ENCODE data around the gene ZNF212. TPM values are rescaled to one million over a fixed set of nuclear protein-coding genes. Genes with fewer than 3 reads are reported as not detected.
"Not testable (repeated sequence)": the region's sequence is repeated elsewhere in the genome, so short reads cannot be mapped to it uniquely, and the experiment has no call there.

ZNF212 gene
- polyA plus RNA-seq, 12 donors, result 7.4 to 11.3 (median 9.3) TPM; not detected in 1

DNA sequence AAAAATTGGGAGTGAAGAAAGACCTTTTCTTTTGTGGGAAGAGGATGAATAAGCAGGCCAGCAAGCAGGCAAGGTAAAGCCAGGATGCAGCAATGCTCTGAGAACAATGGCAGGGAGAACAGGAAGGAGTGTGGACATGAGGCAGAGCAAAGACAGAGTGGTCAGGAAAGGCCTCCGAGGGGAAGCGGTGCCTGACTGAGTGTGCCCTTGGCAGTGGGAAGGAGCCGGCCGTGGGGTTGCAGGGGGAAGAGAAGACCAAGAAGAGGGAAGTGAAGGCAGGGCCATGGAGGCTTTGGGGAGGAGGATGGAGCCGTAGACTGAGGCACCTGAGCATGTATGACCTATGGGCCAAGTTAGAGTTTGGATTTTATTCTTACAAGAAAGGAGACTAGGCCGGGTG, 21.9 kb upstream of the ZNF212 start:
- DNase-seq, result no peak

DNA sequence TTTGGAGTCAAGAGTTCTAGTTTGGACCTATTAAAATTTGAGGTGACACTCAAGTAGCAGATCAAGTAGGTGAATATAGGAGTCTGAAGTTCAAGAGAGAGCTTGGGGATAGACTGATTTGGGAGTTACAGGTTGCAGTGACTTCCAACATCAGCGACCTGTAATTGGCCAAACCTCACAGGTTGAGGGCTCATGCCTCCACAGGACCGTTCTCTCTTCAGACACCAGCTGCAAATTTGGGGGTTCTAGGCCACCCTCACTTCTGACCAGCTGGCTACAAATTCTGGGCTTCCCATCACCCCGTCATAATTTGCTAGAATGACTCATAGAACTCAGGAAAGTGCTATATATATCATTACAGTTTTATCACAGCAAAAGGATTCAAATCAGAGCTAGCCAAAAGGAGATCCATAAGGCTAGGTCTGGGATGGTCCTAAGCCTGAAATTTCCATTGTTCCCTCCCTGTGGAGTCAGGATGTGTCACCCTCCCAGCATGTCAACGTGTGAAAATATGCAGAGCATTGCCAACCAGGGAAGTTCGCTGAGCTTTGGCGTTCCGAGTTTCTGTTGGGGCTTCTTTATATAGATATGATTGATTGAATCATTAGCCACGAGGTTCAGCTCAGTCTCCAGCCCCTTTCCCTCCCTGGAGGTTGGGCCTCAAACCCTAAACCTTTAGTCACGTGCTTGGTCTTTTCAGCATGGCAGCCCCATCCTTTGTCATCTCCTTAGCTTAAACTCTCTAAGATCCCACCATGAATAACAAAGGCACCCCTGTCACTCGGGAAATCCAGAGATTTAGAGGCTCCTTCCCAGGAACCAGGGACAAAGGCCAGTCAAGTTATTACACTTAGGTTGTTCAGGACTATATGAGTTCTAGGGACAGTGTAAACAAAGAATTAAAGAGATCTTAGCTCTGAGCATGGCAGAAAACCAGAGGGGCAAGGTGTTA, 20.7 kb upstream of the ZNF212 start:
- no peak for DNase-seq

DNA sequence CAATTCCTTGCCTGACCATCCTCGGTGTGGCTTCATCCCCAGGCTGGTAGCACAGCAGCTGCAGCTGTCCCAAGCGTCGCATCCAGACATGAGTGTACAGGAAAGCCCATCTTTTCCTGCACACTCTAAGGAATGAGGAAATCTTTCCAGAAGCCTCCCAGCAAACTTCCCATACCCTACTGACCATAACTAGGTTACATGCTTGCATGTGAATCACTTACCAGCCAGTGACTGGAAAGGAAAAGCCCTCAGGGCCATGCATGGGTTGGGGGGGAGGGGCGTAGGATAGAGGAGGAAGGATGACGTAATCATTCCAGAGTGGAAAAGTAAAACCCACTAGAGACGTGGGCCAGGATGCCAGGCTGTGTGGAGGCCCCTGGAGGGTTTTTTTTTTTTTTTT, 18.9 kb upstream of the ZNF212 start:
- no peak for DNase-seq

DNA sequence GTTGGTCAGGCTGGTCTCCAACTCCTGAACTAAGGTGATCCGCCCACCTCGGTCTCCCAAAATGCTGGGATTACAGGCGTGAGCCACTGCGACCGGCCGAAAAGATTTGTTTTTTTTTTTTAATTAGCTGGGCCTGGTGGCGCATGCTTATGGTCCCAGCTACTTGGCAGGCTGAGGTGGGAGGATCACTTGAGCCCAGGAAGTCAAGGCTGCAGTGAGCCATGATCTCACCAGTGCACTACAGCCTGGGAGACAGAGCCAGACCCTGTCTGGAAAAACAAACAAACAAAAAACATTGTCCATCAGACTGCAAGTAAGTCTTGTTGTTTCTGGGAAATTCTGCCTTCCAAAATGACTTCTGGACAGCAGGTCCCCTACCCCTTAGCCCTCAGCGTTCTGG, 16.3 kb upstream of the ZNF212 start:
- no peak for DNase-seq

- no peak for DNase-seq
Measured at GRCh38 chr7:149223761-149224160, 15.7 kb upstream of the ZNF212 start.

DNA sequence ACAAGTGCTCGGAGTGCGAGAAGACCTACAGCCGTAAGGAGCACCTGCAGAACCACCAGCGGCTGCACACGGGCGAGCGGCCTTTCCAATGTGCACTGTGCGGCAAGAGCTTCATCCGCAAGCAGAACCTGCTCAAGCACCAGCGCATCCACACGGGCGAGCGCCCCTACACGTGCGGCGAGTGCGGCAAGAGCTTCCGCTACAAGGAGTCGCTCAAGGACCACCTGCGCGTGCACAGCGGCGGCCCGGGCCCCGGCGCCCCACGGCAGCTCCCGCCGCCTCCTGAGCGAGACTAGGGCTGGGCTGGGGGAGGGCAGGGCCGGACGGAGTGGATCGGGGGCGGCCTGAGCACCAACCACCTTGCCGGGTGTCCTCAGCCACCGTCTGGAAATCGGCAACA, 15.1 kb upstream of the ZNF212 start:
- no peak for DNase-seq

DNA sequence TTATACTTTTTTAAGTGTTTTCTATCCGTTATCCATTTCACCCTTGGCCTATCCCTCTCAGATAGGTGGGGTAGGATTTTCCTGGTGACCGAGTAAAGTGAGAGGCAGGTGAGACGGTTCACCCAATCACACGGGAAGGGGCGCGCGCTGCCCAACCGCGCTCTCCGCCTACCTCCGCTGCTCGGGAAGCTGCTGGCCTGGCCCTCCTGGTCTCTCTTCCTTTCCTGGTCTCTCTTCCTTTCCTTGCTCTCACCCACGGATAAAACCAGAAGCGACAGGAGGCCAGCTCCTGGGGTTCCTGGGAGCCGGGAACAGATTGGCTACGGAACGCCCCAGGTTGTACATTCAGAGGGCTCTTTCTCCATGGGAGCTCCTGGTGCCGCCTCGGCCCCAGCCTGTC, 14.3 kb upstream of the ZNF212 start:
- DNase-seq, result no peak

DNA sequence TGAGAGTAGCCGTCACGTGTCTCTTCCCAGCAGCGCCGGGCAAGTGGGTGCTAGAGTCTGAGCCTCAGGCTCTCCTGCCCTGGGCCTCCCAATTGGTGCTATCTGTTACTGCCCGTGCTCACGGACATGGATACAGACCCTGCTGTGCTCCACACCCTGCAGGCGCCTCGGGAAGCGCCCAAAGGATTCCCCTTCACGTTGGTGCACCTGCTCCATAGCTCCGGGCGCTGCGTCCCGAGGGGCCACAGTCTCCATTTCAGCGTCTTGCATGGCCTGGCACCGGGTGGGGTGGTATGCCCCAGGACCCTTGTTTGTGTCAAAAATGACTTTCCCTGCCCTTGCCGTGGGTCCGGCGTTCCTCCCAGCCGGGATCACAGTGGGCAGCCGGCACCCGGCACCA, 13.8 kb upstream of the ZNF212 start:
- no peak for DNase-seq

- DNase-seq, result not testable (repeated sequence)
Measured at GRCh38 chr7:149226366-149226765, 13.1 kb upstream of the ZNF212 start.

DNA sequence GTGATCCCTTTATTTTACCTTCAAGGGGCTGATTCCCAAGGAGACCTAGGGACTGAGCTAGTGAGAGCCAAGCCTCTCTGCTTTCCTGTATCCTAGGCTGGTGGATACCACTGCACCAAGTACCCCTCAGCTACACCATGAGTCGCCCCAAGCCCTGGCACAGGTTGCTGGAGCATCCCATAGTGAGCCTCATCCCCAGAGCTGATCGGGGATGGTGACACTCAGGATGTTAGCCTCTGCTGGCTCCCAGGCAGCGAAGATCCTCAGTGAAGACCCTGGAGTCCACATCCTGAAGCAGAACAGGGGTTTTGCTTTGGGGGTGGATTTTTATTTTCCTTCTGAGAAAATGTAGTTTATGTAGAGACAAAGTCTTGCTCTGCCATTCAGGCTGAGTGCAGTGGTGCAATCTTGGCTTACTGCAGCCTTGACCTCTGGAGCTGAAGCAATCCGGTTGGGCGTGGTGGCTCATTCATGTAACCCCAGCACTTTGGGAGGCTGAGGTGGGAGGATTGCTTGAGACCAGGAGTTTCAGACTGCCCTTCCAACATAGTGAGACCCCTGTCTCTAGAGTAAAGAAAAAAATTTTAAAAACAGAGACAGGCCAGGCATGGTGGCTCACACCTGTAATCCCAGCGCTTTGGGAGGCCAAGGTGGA, 12.5 kb upstream of the ZNF212 start:
- DNase-seq, result no peak

GRCh38 chr7:149228831-149229471, 10.5 kb upstream of the ZNF212 start:
- DNase-seq, result no peak

GRCh38 chr7:149229526-149229925, 9.9 kb upstream of the ZNF212 start:
- DNase-seq, result no peak

DNA sequence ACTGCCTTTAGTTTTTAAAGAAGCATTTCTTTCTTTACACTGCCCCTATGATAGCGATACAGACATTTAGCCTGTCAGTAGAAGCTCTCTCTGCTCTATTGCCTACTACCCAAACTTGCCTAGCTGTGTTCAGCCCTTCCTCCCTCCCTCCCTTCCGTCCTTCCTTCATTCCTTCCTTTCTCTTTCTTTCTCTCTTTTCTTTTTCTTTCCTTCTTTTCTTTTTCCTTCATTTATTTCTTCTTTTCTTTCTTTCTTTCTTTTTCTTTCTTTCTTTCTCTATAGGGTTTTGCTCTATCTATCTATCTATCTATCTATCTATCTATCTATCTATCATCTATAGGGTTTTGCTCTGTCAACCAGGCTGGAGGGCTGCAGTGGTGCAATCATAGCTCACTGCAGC, 7.1 kb upstream of the ZNF212 start:
- DNase-seq, result no peak

DNA sequence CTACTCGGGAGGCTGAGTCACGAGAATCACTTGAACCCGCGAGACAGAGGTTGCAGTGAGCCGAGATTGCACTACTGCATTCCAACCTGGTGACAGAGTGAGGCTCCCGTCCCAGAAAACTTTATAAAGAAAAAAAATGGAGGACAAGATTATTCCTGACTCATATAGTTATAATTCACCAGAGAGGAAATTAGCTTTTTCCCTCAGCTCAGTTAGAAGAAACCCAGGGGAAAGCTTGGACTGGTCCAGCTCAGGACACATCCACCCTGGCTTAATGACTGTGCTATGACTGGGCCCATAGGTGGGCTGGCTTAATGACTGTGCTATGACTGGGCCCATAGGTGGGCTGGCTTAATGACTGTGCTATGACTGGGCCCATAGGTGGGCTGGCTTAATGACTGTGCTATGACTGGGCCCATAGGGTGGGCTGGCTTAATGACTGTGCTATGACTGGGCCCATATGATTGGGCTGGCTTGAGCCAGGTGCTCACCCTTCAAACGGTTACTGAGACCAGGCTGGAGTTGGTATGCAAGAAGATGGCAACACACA, 5.7 kb upstream of the ZNF212 start:
- DNase-seq, result not testable (repeated sequence)

GRCh38 chr7:149237502-149237901, 1.9 kb upstream of the ZNF212 start:
- DNase-seq, result no peak

- no peak for DNase-seq
Measured at GRCh38 chr7:149238051-149238450, 1.4 kb upstream of the ZNF212 start.

DNA sequence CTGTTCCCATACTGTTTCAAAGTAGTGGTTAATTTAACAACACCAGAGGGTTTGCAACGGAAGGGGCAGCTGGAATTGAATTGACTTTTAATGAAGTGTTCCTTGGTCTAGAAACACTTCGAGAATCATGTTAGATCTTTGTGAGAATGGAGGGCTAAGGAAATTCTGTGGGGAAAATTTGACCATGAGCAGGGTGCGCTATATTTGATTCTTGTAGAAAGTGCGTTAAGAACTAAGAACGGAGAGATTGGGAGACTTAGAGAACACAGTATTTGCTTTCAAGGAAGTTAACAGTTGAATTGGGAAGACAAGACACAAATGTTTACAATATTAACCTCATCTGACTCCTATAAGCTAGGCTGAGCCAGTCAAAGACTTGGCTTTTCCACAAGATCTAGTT, 1.2 kb downstream of the ZNF212 start:
- no peak for DNase-seq

DNA sequence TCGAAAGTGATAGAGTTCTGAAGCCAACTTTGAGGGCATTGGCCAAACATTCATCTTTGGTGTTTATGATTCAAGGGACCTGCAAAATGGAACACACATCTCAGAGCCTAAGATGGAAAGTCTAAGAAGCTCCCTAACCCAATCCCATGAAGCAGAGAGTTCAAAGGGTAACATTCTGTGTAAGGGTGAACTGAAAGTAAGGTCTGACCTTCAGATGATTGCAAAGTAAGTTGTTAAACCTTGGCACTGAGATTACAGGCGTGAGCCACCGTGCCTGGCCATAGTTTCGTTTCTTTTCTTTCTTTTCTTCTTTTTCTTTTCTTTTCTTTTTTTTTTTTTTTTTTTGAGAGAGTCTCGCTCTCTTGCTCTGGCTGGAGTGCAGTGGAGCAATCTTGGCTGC, 2.2 kb downstream of the ZNF212 start:
- no peak for DNase-seq

- DNase-seq, result no peak
Measured at GRCh38 chr7:149245244-149245643, 5.8 kb downstream of the ZNF212 start.

DNA sequence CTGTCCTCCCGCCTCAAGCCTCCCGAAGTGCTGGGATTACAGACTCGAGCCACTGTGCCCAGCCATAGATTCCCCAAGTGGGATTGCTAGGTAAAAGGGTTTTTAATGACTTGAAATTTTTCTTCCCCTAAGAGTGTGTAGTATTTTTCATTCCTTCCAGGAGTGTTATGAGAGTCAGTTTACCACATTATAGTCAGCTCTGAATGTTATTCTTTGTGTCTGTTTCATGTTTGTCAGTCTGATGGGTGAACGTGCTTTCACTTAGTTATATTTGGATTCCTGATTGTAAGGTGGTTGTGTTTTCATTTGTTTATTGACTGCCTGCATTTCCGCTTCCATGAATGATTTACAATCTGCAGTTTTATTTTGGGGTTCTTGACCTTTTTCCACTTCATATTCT, 6.3 kb downstream of the ZNF212 start:
- no peak for DNase-seq

GRCh38 chr7:149248777-149249176, 9.3 kb downstream of the ZNF212 start:
- no peak for DNase-seq

GRCh38 chr7:149250151-149250550, 10.7 kb downstream of the ZNF212 start:
- DNase-seq, result not testable (repeated sequence)

Measured in muscle of arm (tissue), 12 donors.